DOHH2 (cell line): Measurements from ENCODE around the gene FABP7.

Experiments
- EZH2phosphoT487 ChIP-seq: fragments of 200-600 bp; sonication (generic); IDR thresholded peaks from 2 replicates; pipeline ENCODE4 v1.6.1; 2017; ENCODE audit warnings: borderline replicate concordance, mild to moderate bottlenecking, antibody characterized with exemption, low read length, moderate library complexity, mixed read lengths
- TF ChIP-seq, protein P1 (sequence below): fragments of 200-600 bp; sonication (generic); IDR thresholded peaks from one replicate; pipeline ENCODE4 v1.5.1; 2014; ENCODE audit warnings: antibody characterized with exemption, mild to moderate bottlenecking, low read depth, low read length; ENCODE audit not compliant: poor library complexity, severe bottlenecking

DNA sequence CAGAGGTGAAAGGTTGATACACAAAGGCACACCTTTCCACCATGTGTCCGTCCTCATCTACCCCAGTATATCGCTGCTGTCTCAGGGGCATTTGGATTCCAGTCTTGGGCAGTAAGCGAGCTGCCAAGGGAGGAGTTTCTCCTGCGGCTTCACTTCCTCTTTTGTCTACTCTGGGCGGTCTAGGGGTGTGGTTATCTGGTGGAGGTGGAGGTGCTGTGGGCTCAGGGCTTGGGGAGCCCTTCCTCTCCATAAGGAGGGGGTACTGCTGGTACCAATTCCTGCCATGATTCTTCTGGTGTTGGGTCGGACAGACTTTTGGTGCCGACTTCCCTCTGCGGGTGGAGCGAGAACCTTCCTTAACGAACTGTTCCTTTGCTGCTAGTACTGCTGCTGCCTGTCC lies 31.9 kb upstream of the FABP7 start:
- TF ChIP-seq, protein P1, sequence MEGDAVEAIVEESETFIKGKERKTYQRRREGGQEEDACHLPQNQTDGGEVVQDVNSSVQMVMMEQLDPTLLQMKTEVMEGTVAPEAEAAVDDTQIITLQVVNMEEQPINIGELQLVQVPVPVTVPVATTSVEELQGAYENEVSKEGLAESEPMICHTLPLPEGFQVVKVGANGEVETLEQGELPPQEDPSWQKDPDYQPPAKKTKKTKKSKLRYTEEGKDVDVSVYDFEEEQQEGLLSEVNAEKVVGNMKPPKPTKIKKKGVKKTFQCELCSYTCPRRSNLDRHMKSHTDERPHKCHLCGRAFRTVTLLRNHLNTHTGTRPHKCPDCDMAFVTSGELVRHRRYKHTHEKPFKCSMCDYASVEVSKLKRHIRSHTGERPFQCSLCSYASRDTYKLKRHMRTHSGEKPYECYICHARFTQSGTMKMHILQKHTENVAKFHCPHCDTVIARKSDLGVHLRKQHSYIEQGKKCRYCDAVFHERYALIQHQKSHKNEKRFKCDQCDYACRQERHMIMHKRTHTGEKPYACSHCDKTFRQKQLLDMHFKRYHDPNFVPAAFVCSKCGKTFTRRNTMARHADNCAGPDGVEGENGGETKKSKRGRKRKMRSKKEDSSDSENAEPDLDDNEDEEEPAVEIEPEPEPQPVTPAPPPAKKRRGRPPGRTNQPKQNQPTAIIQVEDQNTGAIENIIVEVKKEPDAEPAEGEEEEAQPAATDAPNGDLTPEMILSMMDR: no peak
- TF ChIP-seq EZH2phosphoT487: no peak
